Tibial artery (tissue), 4 donors: ENCODE data around the gene SLC7A1.

Source experiments
- DNase-seq, 2 donors: peaks; one replicate each; pipeline ENCODE4 v3.0.0-alpha.2; 2019
- H3K27ac ChIP-seq, 2 donors: fragments of 200-600 bp; sonication (generic) in 1 of 2; 1 replicate in 1 of 2; 2 replicates in 1 of 2; pipeline ENCODE4 v1.5.1; 2018 to 2019; ENCODE audit warnings: mild to moderate bottlenecking in 1 of 2
- H3K27me3 ChIP-seq, 2 donors: fragments of 200-600 bp; sonication (generic) in 1 of 2; one replicate each; pipeline versions ENCODE4 v1.5.1 to v1.6.0; 2016 to 2019
- H3K36me3 ChIP-seq, 3 donors: fragments of 200-600 bp; sonication (generic) in 2 of 3; one replicate each; pipeline ENCODE4 v1.5.1; 2016 to 2019; ENCODE audit warnings: mild to moderate bottlenecking in 2 of 3
- H3K4me1 ChIP-seq, 4 donors: fragments of 200-600 bp; sonication (generic) in 2 of 4; 1 replicate in 3 of 4; 2 replicates in 1 of 4; pipeline ENCODE4 v1.5.1; 2016 to 2019
- H3K4me3 ChIP-seq, 2 donors: fragments of 200-600 bp; sonication (generic) in 1 of 2; 1 replicate in 1 of 2; 2 replicates in 1 of 2; pipeline ENCODE4 v1.5.1; 2018 to 2019; ENCODE audit warnings: mild to moderate bottlenecking in 2 of 2
- H3K9me3 ChIP-seq, 3 donors: fragments of 200-600 bp; sonication (generic) in 1 of 3; one replicate each; pipeline ENCODE4 v1.5.1; 2016 to 2019
- intact Hi-C: fragments of 100-400 bp; cut with DNase I; formaldehyde crosslinking; loops from one replicate; pipeline ENCODE4 v1.15.0; 2023; ENCODE audit warnings: low total_unique reads
- TF ChIP-seq, protein P1 (sequence below), 2 experiments: fragments of 200-600 bp in 1 of 2; fragments of 450-650 bp in 1 of 2; IDR thresholded peaks; one replicate each; pipeline ENCODE4 v1.5.1; 2017 to 2019; ENCODE audit warnings: antibody characterized with exemption in 2 of 2, mild to moderate bottlenecking in 1 of 2, moderate library complexity in 1 of 2

SLC7A1 gene

DNA sequence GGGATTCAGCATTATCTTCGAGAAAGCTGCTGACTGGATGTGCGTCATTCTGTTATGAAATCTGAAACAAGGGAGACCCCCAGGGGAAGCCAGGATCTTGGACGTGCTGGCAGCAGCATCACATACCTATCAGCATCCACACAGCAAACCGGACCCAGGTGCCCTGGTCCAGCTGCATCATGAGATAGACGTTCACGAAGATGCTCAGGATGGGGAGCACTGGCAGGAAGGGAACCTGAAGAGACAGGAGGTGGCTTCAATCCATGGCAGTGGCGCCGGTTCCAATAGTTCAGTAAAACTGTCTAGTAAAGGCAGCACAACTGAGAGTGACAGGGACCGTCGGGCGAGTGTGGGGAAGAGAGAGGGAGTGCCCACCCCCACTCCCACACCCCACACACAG lies 79.5 kb downstream of the SLC7A1 start:
- Histone ChIP-seq H3K4me3 (no peak overlapping the region), H3K36me3 (peaks cover 20 to 80% (median 71%) of the 10 kb centered on the region in 3 donors), H3K9me3 (no peaks in the 10 kb centered on the region), H3K27ac (no peak overlapping the region), H3K27me3 (no peaks in the 10 kb centered on the region), H3K4me1 (peaks cover 0 to 11% (median 2%) of the 10 kb centered on the region in 4 donors)
- TF ChIP-seq, protein P1, sequence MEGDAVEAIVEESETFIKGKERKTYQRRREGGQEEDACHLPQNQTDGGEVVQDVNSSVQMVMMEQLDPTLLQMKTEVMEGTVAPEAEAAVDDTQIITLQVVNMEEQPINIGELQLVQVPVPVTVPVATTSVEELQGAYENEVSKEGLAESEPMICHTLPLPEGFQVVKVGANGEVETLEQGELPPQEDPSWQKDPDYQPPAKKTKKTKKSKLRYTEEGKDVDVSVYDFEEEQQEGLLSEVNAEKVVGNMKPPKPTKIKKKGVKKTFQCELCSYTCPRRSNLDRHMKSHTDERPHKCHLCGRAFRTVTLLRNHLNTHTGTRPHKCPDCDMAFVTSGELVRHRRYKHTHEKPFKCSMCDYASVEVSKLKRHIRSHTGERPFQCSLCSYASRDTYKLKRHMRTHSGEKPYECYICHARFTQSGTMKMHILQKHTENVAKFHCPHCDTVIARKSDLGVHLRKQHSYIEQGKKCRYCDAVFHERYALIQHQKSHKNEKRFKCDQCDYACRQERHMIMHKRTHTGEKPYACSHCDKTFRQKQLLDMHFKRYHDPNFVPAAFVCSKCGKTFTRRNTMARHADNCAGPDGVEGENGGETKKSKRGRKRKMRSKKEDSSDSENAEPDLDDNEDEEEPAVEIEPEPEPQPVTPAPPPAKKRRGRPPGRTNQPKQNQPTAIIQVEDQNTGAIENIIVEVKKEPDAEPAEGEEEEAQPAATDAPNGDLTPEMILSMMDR (IDR thresholded peaks at IDR 0.05): no peak
- no peak for DNase-seq
- intact Hi-C loops: loop anchor here (5.0 kb wide), 1 partner anchor 596 kb away; no protein-coding TSS in a partner anchor

DNA sequence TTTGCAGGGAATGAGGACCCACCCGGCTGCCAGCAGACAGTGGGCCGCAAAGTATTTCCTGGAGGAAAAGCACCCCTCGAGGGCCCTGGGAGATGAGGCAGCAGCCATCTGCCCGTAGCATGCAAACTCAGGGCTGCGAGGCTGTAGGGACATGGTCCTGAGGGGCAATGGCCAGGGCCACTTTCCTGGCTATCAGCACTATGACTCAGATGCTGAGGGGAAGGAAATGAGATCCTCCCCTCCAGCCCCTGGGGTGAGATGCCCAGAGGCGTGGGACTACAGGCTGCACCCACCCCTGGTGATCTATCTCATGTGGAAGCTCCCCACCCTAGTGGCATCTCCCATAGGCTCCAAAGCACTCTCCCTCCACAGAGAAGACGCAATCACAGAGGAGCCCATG lies 80.1 kb downstream of the SLC7A1 start:
- intact Hi-C loops: loop anchor here (5.0 kb wide), 1 partner anchor 597 kb away; no protein-coding TSS in a partner anchor
- Histone ChIP-seq H3K27me3 (no peaks in the 10 kb centered on the region), H3K9me3 (no peaks in the 10 kb centered on the region)

DNA sequence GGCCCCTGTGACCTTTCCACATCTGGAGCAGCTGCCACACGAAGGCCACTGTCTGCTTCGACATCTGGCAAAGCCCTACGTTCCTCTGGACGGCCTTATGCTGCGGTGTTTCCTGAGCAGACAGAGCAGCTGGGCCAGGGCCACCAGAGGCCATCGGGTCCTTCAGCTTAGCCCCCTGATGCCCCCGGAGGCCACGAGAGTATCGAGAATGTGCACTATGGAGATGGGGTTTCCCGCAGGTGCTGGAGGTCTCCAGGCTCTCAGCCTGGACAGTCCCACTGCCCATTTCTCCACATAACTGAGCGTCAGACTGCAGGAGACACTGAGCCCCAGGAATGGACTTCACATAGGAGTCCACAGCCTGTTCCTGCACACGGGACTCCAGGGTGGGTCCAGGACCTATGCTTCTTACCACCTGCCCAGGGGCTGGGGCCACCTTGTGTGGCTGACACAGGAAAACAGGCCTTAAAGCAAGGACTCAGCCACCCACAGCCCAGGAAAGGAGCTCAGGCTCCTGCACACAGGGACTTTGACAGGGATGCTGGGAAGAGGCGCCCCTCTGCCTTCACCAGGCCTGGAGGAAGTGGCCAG lies 80.7 kb downstream of the SLC7A1 start:
- peaks cover 20 to 85% (median 65%) of the 10 kb centered on the region in 3 donors for H3K36me3 ChIP-seq
- no peaks in the 10 kb centered on the region for H3K27me3 ChIP-seq
- no peak for DNase-seq
- H3K9me3 ChIP-seq: no peaks in the 10 kb centered on the region
- H3K27ac ChIP-seq: no peak overlapping the region
- intact Hi-C loops: loop anchor here (5.0 kb wide), 1 partner anchor 597 kb away; no protein-coding TSS in a partner anchor
- H3K4me1 ChIP-seq: no peaks in the 10 kb centered on the region
- TF ChIP-seq, protein P1 (IDR thresholded peaks at IDR 0.05): no peak
- no peak overlapping the region for H3K4me3 ChIP-seq

More for the DNA sequence above, 80.1 kb downstream of the SLC7A1 start:
- no peak for DNase-seq
- Histone ChIP-seq H3K4me1 (peaks cover 0 to 4% (median 0%) of the 10 kb centered on the region in 4 donors), H3K36me3 (peaks cover 20 to 85% (median 65%) of the 10 kb centered on the region in 3 donors), H3K4me3 (no peak overlapping the region), H3K27ac (no peak overlapping the region)
- TF ChIP-seq, protein P1 (IDR thresholded peaks at IDR 0.05): no peak

DNA sequence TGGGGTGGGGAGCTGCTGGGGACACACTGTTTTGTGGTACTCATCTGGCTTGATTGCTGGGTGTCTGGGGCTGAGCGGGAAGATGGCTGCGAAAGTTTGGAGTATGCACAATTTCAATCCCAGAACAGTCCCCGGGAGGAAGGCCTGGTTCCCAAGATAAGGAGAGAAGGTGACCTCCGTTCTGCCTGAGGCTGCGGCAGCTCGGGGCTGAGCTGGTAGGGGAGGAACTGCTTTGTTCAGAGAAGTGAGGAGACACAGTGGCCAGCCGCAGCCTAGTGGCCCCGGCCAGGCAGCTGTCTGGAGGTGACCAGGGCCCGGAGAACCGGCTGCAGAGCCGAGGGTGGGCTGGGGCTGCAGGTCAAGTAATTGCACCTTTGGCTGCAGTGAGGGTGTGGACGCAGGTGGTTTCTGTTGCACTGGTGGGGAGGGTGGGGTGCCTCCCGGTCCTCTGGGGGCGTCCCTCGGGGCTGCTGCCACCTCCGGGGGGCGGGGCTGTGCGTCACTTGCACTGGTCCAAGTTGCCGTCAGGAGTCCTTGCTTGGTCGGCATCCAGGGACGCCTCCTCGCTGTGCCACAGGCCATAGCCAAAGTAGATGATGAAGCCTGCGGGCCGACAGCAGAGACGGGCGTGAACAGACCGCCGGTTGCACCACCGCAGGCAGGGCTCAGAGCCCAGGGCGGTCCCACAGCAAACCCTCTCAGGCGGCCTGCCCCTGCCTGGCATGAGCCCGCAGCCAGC lies 81.3 kb downstream of the SLC7A1 start:
- H3K4me3 ChIP-seq: no peak overlapping the region
- DNase-seq: no peak
- no peaks in the 10 kb centered on the region for H3K4me1 ChIP-seq
- TF ChIP-seq, protein P1 (IDR thresholded peaks at IDR 0.05): no peak
- H3K36me3 ChIP-seq: peaks cover 20 to 80% (median 65%) of the 10 kb centered on the region in 3 donors
- H3K9me3 ChIP-seq: no peaks in the 10 kb centered on the region
- intact Hi-C loops: no loop called here
- no peaks in the 10 kb centered on the region for H3K27me3 ChIP-seq
- no peak overlapping the region for H3K27ac ChIP-seq

DNA sequence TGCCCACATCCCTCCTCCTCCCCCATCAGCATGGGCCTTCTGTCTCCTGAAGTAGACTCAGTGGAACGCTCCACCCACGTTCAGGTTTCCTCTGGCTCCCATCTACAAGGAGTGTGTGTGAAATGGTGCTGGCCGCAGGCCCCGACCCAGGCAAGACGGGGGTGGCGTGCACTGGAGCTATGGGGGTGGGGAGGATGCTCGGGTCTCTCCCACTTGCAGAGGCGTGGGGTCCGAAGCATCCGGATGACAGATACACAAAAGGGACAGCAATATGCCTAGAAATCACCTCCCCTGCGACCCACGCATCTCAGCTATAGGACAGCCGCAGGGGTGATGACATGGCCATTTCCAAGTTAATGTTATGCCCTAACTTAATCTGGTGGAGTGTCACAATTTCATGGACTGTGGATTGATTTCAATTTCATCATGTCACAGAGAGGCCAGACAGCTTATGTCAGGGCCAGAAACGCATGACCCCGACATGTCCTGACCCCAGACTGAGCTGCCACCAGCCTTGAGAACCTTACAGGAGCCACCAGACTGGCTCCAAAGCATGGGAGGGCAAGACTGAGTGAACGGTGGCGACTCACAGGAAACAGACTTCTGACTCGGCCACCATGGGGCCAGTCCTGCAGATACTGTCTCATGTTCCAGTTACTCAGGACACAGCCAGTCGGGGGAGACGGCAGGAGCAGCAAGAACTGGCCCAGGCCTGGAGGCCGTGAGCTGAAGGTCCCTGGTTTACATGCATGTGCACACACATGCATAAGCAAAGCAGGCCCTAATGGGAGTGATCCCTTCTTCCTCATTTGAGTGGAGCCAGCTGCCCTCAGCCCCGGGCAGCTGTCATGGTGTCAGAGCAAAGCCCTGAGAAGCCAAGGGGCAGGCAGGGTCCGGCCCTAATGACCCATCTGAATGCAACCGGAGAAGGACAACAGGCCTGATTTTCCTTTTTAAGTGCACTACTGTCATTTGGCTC lies 82.2 kb downstream of the SLC7A1 start:
- Histone ChIP-seq H3K4me1 (peaks cover 0 to 3% (median 1%) of the 10 kb centered on the region in 4 donors), H3K4me3 (no peak overlapping the region), H3K36me3 (peaks cover 14 to 71% (median 57%) of the 10 kb centered on the region in 3 donors), H3K27ac (no peak overlapping the region), H3K27me3 (no peaks in the 10 kb centered on the region), H3K9me3 (no peaks in the 10 kb centered on the region)
- TF ChIP-seq, protein P1 (IDR thresholded peaks at IDR 0.05): no peak
- no peak for DNase-seq
- intact Hi-C loops: no loop called here
